ENCODE results near the gene TATDN3.
"Not testable (repeated sequence)": the region's sequence is repeated elsewhere in the genome, so short reads cannot be mapped to it uniquely, and the experiment has no call there.

TATDN3 gene

DNA sequence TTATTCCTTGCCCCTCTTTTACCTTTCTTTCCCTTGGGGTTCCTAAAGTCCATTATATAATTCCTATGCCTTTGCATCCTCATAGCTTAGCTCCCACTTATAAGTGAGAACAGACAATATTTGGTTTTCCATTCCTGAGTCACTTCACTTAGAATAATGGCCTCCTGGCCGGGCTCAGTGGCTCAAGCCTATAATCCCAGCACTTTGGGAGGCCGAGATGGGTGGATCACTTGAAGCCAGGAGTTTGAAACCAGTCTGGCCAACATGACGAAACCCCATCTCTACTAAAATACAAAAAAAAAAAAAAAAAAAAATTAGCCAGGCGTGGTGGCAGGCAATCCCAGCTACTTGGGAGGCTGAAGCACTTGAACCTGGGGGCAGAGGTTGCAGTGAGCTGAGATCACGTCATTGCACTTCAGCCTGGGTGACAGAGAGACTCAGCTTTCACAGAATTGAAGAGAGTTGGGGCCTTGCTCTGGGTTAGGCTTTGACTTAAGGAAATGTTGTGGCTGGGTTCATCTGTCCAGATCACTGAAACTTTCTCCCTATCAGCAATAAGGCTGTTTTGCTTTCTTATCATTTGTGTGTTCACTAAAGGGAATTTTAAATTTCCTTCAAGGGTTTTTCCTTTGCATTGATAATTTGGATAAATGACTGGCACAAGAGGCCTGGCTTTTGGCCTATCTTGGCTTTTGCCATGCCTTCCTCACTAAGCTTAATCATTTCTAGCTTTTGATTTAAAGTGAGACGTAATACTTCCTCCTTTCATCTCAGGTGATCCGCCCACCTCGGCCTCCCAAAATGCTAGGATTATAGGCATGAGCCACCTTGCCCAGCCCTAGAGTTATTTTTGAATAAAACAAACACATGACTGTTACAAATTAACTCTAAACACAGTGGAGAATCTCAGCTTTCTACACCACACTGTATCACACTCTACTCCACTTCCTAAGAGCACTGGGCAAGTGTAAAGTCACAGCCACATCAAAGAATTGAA lies 41.8 kb downstream of the TATDN3 start:
- not testable (repeated sequence) for DNase-seq

DNA sequence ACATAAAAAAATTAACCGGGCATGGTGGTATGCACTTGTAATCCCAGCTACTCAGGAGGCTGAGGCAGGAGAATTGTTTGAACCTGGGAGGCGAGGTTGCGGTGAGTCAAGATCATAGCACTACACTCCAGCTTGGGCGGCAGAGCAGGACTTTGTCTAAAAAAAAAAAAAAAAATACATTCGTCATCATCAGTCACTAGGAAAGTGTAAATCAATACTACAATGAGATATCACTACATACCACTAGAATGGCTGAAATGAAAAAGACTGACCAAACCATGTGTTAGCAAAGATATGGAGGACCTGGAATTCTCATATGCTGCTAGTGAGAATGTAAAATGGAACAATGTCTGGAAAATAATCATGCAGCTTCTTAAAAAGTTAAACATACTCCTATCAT lies 46.5 kb downstream of the TATDN3 start:
- DNase-seq = no peak

DNA sequence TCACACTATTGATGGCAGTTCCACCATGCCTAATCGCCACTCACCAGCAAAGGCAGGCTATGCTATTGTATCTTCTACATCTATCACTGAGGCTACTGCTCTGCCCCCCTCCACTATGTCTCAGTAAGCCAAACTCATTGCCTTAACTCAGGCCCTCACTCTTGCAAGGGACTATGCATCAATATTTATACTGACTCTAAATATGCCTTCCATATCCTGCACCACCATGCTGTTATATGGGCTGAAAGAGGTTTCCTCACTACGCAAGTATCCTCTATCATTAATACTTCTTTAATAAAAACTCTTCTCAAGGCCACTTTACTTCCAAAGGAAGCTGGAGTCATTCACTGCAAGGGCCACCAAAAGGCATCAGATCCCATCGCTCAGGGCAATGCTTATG lies 52.8 kb downstream of the TATDN3 start:
- DNase-seq = not testable (repeated sequence)

DNA sequence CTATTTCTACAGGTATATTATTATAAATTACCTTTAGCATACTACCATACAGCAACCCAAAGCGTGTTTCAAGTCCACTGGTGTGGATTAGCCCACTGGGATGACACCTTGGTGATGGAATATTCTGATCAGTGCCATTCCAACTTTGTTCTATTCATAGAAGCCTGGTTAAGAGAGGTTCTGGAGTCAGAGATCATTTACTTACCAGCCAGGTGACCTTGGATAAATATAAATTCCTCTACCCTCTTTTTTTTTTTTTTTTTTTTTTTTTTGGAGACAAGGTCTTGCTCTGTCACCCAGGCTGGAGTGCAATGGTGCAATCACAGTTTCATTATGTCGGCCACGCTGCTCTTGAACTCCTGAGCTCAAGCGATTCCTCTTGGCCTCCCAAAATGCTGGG lies 55.9 kb downstream of the TATDN3 start, which contains the start of gene SPATA45:
Gene SPATA45 (minus strand): TSS at position 101 of the 400 bp plus-strand sequence. CDS start 11,500 bp downstream, outside the sequence.
- DNase-seq = no peak

- no peak for DNase-seq
Measured at GRCh38 chr1:212852105-212852688, 60.5 kb downstream of the TATDN3 start.

GRCh38 chr1:212853658-212854057 lies 62.0 kb downstream of the TATDN3 start:
- DNase-seq = no peak

DNA sequence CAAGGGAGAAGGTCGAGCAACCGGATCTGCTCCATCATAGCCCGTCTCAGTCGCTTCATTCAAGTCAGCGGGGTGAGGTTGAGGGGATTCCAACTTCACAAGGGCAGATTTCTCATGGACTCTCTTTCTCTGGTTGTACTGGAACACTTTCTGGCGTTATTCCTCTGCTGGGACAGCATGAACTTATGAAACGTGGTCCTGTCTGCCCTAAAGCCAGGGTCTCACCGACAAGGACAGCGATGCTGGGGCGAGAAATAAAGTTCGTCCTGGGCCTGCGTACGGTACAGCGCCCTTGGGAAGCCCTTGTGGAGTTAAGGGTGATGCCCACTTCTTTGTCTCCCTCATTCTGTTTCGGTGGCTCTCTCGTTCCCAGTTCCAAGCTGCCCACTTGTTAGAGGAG lies 65.1 kb downstream of the TATDN3 start:
- no peak for DNase-seq

DNA sequence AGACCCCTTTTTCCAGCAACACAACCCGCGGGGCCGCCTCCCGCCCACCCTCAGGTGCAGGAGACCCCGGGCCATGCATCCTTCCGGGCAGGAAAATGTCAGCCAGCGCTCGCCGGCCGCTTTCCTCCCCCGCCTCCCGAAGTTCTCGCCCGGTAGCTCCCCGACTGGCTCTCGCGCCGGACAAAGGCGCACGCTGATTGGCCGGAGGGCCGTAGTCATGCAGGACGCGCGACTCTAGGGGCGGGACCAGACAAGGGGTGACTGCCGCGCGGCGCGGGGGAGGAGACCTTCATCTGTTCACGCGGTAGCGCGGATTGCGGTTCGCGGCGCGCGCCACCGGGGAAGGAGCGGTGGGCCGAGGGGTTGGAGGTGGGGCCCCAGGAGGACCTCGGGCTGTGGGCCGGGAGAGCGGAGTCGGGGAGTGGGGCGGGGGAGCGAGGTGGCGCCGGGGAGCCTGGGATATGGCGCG lies 66.3 kb downstream of the TATDN3 start, which contains the start of gene FLVCR1:
Gene FLVCR1 (plus strand): TSS at position 284 of the 469 bp plus-strand sequence. CDS start 178 bp downstream, at position 462.
- peak; percentile 94 for DNase-seq

GRCh38 chr1:212858461-212859265 lies 67.0 kb downstream of the TATDN3 start:
- DNase-seq = no peak

DNA sequence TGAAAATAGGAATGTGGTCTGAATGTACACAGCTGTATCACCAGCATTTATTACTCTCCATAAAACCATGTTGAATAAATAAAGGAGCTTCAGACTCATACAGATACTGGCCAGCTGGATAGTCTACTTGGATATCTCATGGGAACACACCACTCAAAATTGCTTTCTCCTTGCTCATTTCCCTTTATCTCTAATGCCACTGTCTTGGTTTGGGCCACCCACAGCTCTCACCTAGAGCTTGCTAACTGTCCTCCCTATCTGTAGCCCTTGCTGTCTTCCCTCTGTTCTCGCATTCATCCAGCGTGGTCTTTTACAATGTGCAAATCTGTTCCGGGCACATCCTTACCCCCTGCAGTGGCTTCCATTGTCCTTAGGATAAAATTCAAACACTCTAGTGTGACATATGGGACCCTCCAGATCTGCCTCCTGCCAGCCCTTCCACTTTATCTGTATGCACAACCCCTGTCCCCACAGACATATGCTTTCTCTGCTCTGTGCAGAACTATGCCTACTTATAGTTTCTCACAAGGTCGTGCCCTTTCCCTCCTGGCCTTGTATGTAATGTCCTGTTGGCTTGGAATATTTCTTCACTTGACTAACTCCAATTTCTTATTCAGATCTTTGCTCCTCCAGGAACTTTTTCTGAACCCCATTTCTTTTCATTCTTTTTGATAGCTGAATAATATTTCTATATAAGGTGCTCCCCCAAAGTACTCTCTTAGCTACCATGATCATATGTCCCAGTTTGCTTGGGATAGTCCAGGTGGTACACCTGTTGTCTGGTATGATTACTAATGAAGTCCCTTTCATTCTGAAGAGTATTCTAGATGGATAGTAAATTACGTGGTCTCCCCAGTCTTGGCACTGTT lies 69.3 kb downstream of the TATDN3 start:
- DNase-seq = peak; percentile 28

DNA sequence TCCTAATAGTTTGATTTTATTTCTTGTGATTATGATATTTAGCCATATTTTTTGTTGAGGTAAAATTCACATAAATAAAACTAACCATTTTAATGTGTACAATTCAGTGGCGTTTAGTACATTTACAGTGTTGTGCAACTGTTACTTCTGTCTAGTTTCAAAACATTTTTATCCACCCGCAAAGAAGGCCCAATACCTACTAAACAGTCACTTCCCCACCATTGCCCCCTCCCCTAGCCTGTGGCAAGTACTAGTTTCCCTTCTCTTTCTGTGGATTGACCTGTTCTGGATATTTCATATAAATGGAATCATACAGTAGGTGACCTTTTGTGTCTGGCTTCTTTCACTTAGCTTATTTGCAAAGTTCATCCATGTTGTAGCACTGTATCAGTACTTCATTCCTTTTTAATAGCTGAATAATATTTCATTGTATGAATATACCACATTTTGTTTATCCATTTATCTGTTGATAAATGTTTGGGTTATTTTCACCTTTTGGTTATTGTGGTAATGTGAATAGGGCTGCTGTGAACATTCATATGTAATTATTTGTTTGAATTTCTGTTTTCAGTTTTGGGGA lies 70.5 kb downstream of the TATDN3 start:
- DNase-seq = no peak

DNA sequence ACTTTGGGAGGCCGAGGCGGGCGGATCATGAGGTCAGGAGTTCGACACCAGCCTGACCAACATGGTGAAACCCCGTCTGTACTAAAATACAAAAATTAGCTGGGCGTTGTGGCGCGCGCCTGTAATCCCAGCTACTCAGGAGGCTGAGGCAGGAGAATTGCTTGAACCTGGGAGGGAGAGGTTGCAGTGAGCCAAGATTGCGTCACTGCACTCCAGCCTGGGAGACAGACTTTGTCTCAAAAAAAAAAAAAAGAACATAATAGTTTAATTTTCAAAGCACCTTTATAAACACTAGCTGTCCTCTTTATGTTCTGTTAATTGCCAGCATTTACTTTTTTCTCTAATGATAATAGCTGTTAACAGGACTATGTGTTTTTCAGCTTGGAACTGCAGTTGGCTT lies 71.7 kb downstream of the TATDN3 start:
- DNase-seq = not testable (repeated sequence)

DNA sequence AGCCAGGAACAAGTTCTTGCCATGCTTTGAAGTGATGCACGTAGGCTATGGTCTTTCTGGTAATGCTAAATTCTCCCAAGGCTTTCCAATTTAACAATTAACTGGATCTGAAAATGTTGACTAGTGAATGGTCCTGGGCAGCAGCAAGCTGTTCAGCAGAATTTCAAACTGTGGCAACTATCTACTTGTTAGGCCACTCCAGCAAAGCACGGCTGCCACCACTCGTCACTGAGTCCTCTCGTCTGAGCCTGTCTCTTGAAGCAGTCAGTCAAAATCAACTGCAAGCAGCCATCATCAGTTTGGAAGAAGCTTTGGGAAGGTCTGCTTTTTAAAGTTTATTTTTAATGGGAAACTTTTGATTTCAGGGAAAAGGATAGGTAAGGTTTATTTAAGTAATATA lies 72.5 kb downstream of the TATDN3 start:
- DNase-seq = no peak
